Pancreas (tissue), 10 donors: Measurements from ENCODE around the gene SLC12A7. TPM values are rescaled to one million over a fixed set of nuclear protein-coding genes. Genes with fewer than 3 reads are reported as not detected.

ENCODE experiments used
- ATAC-seq, 4 donors: fragments of 200-7000 bp; cut with Tn5 transposase; one replicate each; pipeline versions ENCODE4 v1.8.0 to v1.9.1; 2020; ENCODE audit warnings: mild to moderate bottlenecking in 4 of 4, moderate library complexity in 4 of 4
- DNase-seq, 6 donors: peaks; one replicate each; pipeline ENCODE4 v3.0.0-alpha.2; 2020
- FAIRE-seq: peaks from 2 replicates; lab custom pipeline; 2012; peaks lifted over from hg19 to GRCh38; lab: Jason Lieb, UNC
- H3K27ac ChIP-seq, 4 donors: fragments of 200-600 bp; sonication (generic); 1 replicate in 3 of 4; 2 replicates in 1 of 4; pipeline versions ENCODE4 v1.5.0 to v1.8.0; 2020
- H3K27me3 ChIP-seq, 4 donors: fragments of 200-600 bp; one replicate each; pipeline ENCODE4 v1.8.0; 2021
- H3K36me3 ChIP-seq, 3 donors: fragments of 200-600 bp; sonication (generic) in 1 of 3; one replicate each; pipeline versions ENCODE4 v1.5.0 to v1.8.0; 2020 to 2021
- H3K4me1 ChIP-seq, 3 donors: fragments of 200-600 bp; one replicate each; pipeline ENCODE4 v1.8.0; 2021
- H3K4me3 ChIP-seq, 4 donors: fragments of 200-600 bp; sonication (generic) in 2 of 4; one replicate each; pipeline versions ENCODE4 v1.5.0 to v1.8.0; 2020 to 2021
- H3K9me3 ChIP-seq, 4 donors: fragments of 200-600 bp; one replicate each; pipeline ENCODE4 v1.8.0; 2021
- WGBS, 2 donors: extraction: QIAGEN DNeasy Blood & Tissue Kit; methylation state at CpG; one replicate each; pipeline ENCODE4 v1.1.7; 2013; 5-methylcytosine and 5-hydroxymethylcytosine counted together
- intact Hi-C, 3 donors: fragments of 100-400 bp; cut with DNase I; formaldehyde crosslinking; loops; one replicate each; pipeline versions ENCODE4 v1.11.1 to v1.14.2; 2022
- polyA plus RNA-seq, 2 donors: library from polyadenylated mRNA; stranded (reverse); fragments of 200-250 nt; gene quantifications; one replicate each; pipeline ENCODE4 v1.2.3, GENCODE V29; 2013
- total RNA-seq, 6 donors: library from RNA; stranded (reverse); fragmentation: NEBNext Ultra II Directional in 4 of 6; extraction: Animal tissue kit (Norgen Biotek cat#: 25700) in 4 of 6; gene quantifications; one replicate each; pipeline versions ENCODE4 v1.2.1 to v1.2.4, GENCODE V29; 2021 to 2023
- TF ChIP-seq, protein P1 (sequence below), 4 donors: fragments of 200-600 bp; sonication (generic) in 3 of 4; IDR thresholded peaks; one replicate each; pipeline versions ENCODE4 v1.5.0 to v1.8.0; 2021; ENCODE audit warnings: antibody characterized with exemption in 4 of 4
- donor health status: healthy with polysubstance abuse.
- donor health status: DM: no; HTN: no; CAD: no; lungs with moderate emphysema.
- donor health status: DM: no; HTN: no; CAD: no.
- donor health status: control.
- donor health status: control.
- donor health status: Bipolar disorder and iron deficiency.
- donor health status: DM: yes; HTN: yes; CAD: no.
- donor health status: DM: no; HTN: no; CAD: no.
- donor health status: DM: no; HTN: no; CAD: no.
- donor health status: DM: yes; HTN: yes; CAD: no.

Gene SLC12A7
- total and polyA plus RNA-seq, 8 donors: 17.4 to 56.5 (median 35.8) TPM

DNA sequence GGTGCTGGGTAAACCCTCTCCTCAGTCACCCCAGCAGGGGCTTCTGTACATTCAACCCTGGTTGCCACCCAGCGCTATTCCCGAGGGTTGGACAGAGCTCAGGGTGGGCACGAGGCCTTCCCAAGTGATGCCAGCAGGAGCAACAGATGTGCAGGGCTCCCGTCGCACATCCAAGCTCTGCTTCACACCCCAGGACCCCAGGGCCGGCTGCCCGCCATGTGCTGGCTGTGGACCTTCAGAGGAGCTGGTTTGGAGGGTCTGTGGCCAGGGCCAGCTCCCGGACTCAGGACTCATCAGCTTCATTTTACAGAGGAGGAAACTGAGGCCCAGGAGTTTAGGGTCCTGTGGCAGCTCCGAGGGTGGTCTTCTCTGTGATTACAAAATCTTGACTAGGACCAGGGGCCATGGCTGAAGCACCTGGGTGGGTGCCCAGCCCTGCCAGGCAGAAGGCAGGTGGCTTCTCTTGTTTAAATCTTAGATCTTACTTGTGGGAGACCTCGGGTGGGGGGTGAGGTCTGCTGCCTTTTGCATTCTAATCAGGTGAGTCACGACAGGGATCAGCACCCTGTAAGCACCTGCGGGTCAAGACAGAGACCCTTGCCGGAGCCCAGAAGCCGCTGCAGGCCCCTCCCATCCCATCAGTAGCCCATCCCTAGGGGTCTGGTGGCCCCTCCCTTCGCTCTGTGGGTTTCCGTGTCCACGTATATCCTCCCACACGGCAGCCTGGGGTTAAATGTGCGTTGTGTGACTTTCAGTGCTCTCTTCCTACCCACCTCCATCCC is 2.1 kb upstream of the SLC12A7 start:
- WGBS, 2 donors: 92 to 96% methylated on average over 19 of the region's 19 CpGs
- H3K9me3 ChIP-seq: no peaks in the 10 kb centered on the region
- H3K4me3 ChIP-seq: no peak overlapping the region
- FAIRE-seq (no peak), ATAC-seq (no peak), DNase-seq (peak in 1 of 6 donors; percentile 65)
- TF ChIP-seq, protein P1, sequence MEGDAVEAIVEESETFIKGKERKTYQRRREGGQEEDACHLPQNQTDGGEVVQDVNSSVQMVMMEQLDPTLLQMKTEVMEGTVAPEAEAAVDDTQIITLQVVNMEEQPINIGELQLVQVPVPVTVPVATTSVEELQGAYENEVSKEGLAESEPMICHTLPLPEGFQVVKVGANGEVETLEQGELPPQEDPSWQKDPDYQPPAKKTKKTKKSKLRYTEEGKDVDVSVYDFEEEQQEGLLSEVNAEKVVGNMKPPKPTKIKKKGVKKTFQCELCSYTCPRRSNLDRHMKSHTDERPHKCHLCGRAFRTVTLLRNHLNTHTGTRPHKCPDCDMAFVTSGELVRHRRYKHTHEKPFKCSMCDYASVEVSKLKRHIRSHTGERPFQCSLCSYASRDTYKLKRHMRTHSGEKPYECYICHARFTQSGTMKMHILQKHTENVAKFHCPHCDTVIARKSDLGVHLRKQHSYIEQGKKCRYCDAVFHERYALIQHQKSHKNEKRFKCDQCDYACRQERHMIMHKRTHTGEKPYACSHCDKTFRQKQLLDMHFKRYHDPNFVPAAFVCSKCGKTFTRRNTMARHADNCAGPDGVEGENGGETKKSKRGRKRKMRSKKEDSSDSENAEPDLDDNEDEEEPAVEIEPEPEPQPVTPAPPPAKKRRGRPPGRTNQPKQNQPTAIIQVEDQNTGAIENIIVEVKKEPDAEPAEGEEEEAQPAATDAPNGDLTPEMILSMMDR (IDR thresholded peaks at IDR 0.05): no peak
- H3K27ac ChIP-seq: peak overlapping the region in 1 of 4 donors; percentile 71
- H3K27me3 ChIP-seq: no peaks in the 10 kb centered on the region
- peaks cover 24 to 33% (median 24%) of the 10 kb centered on the region in 3 donors for H3K4me1 ChIP-seq
- no peaks in the 10 kb centered on the region for H3K36me3 ChIP-seq
- intact Hi-C loops: no loop called here

DNA sequence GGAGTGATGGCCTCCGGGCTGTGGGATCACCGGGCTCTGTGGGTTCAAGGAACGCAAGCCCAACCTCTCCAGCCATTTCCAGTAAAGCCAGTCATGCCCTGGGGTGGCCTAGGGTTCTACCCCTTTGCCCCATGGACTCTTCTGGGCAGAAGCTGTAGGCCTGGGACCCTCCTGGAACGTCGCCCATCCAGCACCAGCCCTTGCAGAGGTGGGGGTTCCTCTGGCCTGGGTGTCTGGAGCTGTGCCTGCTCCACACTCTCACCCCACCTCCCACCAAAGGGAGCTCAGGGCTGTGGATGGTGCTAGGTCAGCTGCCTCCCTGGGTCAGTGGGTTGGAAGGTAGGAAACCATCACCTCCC is 1.4 kb upstream of the SLC12A7 start:
- 53 to 66% methylated on average over 5 of the region's 5 CpGs for WGBS, 2 donors
- DNase-seq (peak in 3 of 6 donors; percentile 63 to 84 (median 75)), ATAC-seq (no peak), FAIRE-seq (no peak)
- Histone ChIP-seq H3K4me1 (peaks cover 17 to 33% (median 26%) of the 10 kb centered on the region in 3 donors), H3K27me3 (no peaks in the 10 kb centered on the region), H3K36me3 (no peaks in the 10 kb centered on the region), H3K27ac (peak overlapping the region in 2 of 4 donors; percentile 71 to 74), H3K4me3 (no peak overlapping the region), H3K9me3 (no peaks in the 10 kb centered on the region)
- TF ChIP-seq, protein P1 (IDR thresholded peaks at IDR 0.05): no peak
- intact Hi-C loops: no loop called here

GRCh38 chr5:1112596-1113331 is 901 bp upstream of the SLC12A7 start:
- intact Hi-C loops: no loop called here
- TF ChIP-seq, protein P1 (IDR thresholded peaks at IDR 0.05): no peak
- WGBS, 2 donors: 28 to 39% methylated on average over 12 to 13 of the region's 13 CpGs
- Histone ChIP-seq H3K27me3 (no peaks in the 10 kb centered on the region), H3K9me3 (no peaks in the 10 kb centered on the region), H3K4me1 (peaks cover 11 to 33% (median 26%) of the 10 kb centered on the region in 3 donors), H3K27ac (peak overlapping the region; percentile 33 to 74 (median 69)), H3K4me3 (no peak overlapping the region), H3K36me3 (no peaks in the 10 kb centered on the region)
- peak in 5 of 6 donors; percentile 65 to 89 (median 83) for DNase-seq
- peak; percentile 64 to 69 (median 66) for ATAC-seq
- FAIRE-seq: no peak

- peak overlapping the region; percentile 80 to 95 (median 88) for H3K27ac ChIP-seq
- peak in 4 of 6 donors; percentile 55 to 77 (median 63) for DNase-seq
- H3K4me1 ChIP-seq: peaks cover 17 to 39% (median 29%) of the 10 kb centered on the region in 3 donors
These were observed 579 bp downstream of the SLC12A7 start for GRCh38 chr5:1111241-1111726.

More at GRCh38 chr5:1111241-1111726, 579 bp downstream of the SLC12A7 start:
- no peaks in the 10 kb centered on the region for H3K36me3 ChIP-seq
- intact Hi-C loops: no loop called here
- FAIRE-seq: no peak
- 0 to 2% methylated on average over 18 to 42 of the region's 43 CpGs for WGBS, 2 donors
- ATAC-seq: peak; percentile 27 to 44 (median 30)
- H3K4me3 ChIP-seq: peak overlapping the region; percentile 88 to 97 (median 95)
- H3K27me3 ChIP-seq: no peaks in the 10 kb centered on the region
- TF ChIP-seq, protein P1 (IDR thresholded peaks at IDR 0.05): no peak
- no peaks in the 10 kb centered on the region for H3K9me3 ChIP-seq
